Measurements from ENCODE around the gene GSTA5.
A peak's percentile ranks its signal among the peaks of the same experiment; 100 is the strongest.
"Not testable (repeated sequence)": the region's sequence is repeated elsewhere in the genome, so short reads cannot be mapped to it uniquely, and the experiment has no call there.

Gene GSTA5

GRCh38 chr6:52858416-52858815 lies 17.8 kb upstream of the GSTA5 start:
- CTCF ChIA-PET: interaction anchor here (1.3 kb wide), 1 partner anchor 14 kb away, joined by 3 read pairs; no protein-coding TSS in a partner anchor
- POLR2A ChIA-PET: no interaction called here
- TF ChIP-seq CTCF (IDR thresholded peaks at IDR 0.05; ENCODE audit: control extremely low read depth, extremely low read depth, low read depth, missing control alignments): no peak
- no peak for DNase-seq (ENCODE audit: extremely low spot score)

GRCh38 chr6:52856137-52856536 lies 15.5 kb upstream of the GSTA5 start:
- CTCF ChIA-PET: interaction anchor here (0.6 kb wide), 1 partner anchor 26 kb away, joined by 3 read pairs; no protein-coding TSS in a partner anchor
- DNase-seq (ENCODE audit: extremely low spot score); POLR2A ChIA-PET: not testable (repeated sequence)

GRCh38 chr6:52849137-52849536 lies 8.5 kb upstream of the GSTA5 start:
- no peak for TF ChIP-seq CTCF (IDR thresholded peaks at IDR 0.05; ENCODE audit: control extremely low read depth, extremely low read depth, low read depth, missing control alignments)
- CTCF ChIA-PET: no interaction called here
- POLR2A ChIA-PET: no interaction called here
- DNase-seq (ENCODE audit: extremely low spot score): no peak

GRCh38 chr6:52846002-52846401 lies 5.4 kb upstream of the GSTA5 start:
- no peak for DNase-seq (ENCODE audit: extremely low spot score)
- POLR2A ChIA-PET: no interaction called here
- CTCF ChIA-PET: no interaction called here
- no peak for TF ChIP-seq CTCF (IDR thresholded peaks at IDR 0.05; ENCODE audit: control extremely low read depth, extremely low read depth, low read depth, missing control alignments)

- no peak for TF ChIP-seq CTCF (IDR thresholded peaks at IDR 0.05; ENCODE audit: control extremely low read depth, extremely low read depth, low read depth, missing control alignments)
- POLR2A ChIA-PET: no interaction called here
- no peak for DNase-seq (ENCODE audit: extremely low spot score)
- CTCF ChIA-PET: interaction anchor here (1.2 kb wide), 1 partner anchor 15 kb away, joined by 3 read pairs; no protein-coding TSS in a partner anchor
Measured at GRCh38 chr6:52843605-52844004, 3.0 kb upstream of the GSTA5 start.

- CTCF ChIA-PET: interaction anchor here (1.0 kb wide), 1 partner anchor 11 kb away, joined by 3 read pairs; no protein-coding TSS in a partner anchor
- POLR2A ChIA-PET: no interaction called here
- peak; percentile 56 for DNase-seq (ENCODE audit: extremely low spot score)
- peak; percentile 63 for TF ChIP-seq CTCF (IDR thresholded peaks at IDR 0.05; ENCODE audit: control extremely low read depth, extremely low read depth, low read depth, missing control alignments)
Measured at GRCh38 chr6:52839124-52840055, 1.2 kb downstream of the GSTA5 start.

GRCh38 chr6:52834481-52834880 lies 6.1 kb downstream of the GSTA5 start:
- POLR2A ChIA-PET: no interaction called here
- no peak for TF ChIP-seq CTCF (IDR thresholded peaks at IDR 0.05; ENCODE audit: control extremely low read depth, extremely low read depth, low read depth, missing control alignments)
- CTCF ChIA-PET: no interaction called here
- no peak for DNase-seq (ENCODE audit: extremely low spot score)

GRCh38 chr6:52830869-52831268 lies 9.7 kb downstream of the GSTA5 start:
- POLR2A ChIA-PET; DNase-seq (ENCODE audit: extremely low spot score); CTCF ChIA-PET: not testable (repeated sequence)
